GM12865 (cell line): ENCODE measurements around the gene VAPA.

ENCODE experiments used
- DNase-seq: peaks from one replicate; pipeline ENCODE4 v3.0.0; 2010; ENCODE audit warnings: low read depth
- H3K4me3 ChIP-seq: 2 replicates; pipeline ENCODE4 v1.5.1; 2011; ENCODE audit warnings: mild to moderate bottlenecking, low read depth, low read length, control low read depth
- CTCF ChIP-seq: IDR thresholded peaks from 2 replicates; pipeline ENCODE4 v1.5.1; 2011; ENCODE audit warnings: low read length, control low read depth, low read depth, inconsistent platforms; ENCODE audit not compliant: insufficient read depth; ENCODE audit errors: missing control alignments

The VAPA gene

GRCh38 chr18:9968081-9968848 lies 54.4 kb downstream of the VAPA start:
- H3K4me3 ChIP-seq, result no peak overlapping the region
- no peak for TF ChIP-seq CTCF
- DNase-seq, result no peak

- no peak overlapping the region for H3K4me3 ChIP-seq
- DNase-seq, result no peak
- no peak for TF ChIP-seq CTCF
Observed at GRCh38 chr18:9969247-9969646, 55.4 kb downstream of the VAPA start.

GRCh38 chr18:9971313-9971920 lies 57.6 kb downstream of the VAPA start:
- TF ChIP-seq CTCF, result peak; percentile 59
- no peak overlapping the region for H3K4me3 ChIP-seq
- peak; percentile 81 for DNase-seq

GRCh38 chr18:9973470-9973869 lies 59.7 kb downstream of the VAPA start:
- no peak for TF ChIP-seq CTCF
- no peak overlapping the region for H3K4me3 ChIP-seq
- no peak for DNase-seq

GRCh38 chr18:9974279-9974915 lies 60.6 kb downstream of the VAPA start:
- no peak overlapping the region for H3K4me3 ChIP-seq
- DNase-seq, result no peak
- no peak for TF ChIP-seq CTCF

- TF ChIP-seq CTCF, result no peak
- H3K4me3 ChIP-seq, result no peak overlapping the region
- no peak for DNase-seq
Observed at GRCh38 chr18:9975658-9976057, 61.8 kb downstream of the VAPA start.
